ENCODE data around the gene PAFAH1B1. TPM values are rescaled to one million over a fixed set of nuclear protein-coding genes. Genes with fewer than 3 reads are reported as not detected.
"Not testable (repeated sequence)": the region's sequence is repeated elsewhere in the genome, so short reads cannot be mapped to it uniquely, and the experiment has no call there.

The PAFAH1B1 gene
- total RNA-seq, 1 donor from 2014 or later, result 119 TPM

- DNase-seq (ENCODE audit: low spot score), result no peak
These were observed 1.5 kb downstream of the PAFAH1B1 start for GRCh38 chr17:2594722-2595599.

GRCh38 chr17:2595716-2596115, 2.3 kb downstream of the PAFAH1B1 start:
- DNase-seq (ENCODE audit: low spot score), result no peak

- DNase-seq (ENCODE audit: low spot score), result no peak
These were observed 4.7 kb downstream of the PAFAH1B1 start for GRCh38 chr17:2598166-2598565.

GRCh38 chr17:2602597-2603017, 9.2 kb downstream of the PAFAH1B1 start:
- no peak for DNase-seq (ENCODE audit: low spot score)

GRCh38 chr17:2608350-2608913, 15.0 kb downstream of the PAFAH1B1 start:
- DNase-seq (ENCODE audit: low spot score), result no peak

GRCh38 chr17:2609091-2609490, 15.6 kb downstream of the PAFAH1B1 start:
- DNase-seq (ENCODE audit: low spot score), result no peak

GRCh38 chr17:2610195-2611175, 17.0 kb downstream of the PAFAH1B1 start:
- DNase-seq (ENCODE audit: low spot score), result no peak

- no peak for DNase-seq (ENCODE audit: low spot score)
These were observed 18.2 kb downstream of the PAFAH1B1 start for GRCh38 chr17:2611627-2612026.

GRCh38 chr17:2612630-2613029, 19.2 kb downstream of the PAFAH1B1 start:
- no peak for DNase-seq (ENCODE audit: low spot score)

- no peak for DNase-seq (ENCODE audit: low spot score)
These were observed 19.8 kb downstream of the PAFAH1B1 start for GRCh38 chr17:2613089-2613808.

GRCh38 chr17:2615882-2616281, 22.4 kb downstream of the PAFAH1B1 start:
- DNase-seq (ENCODE audit: low spot score), result no peak

- no peak for DNase-seq (ENCODE audit: low spot score)
These were observed 27.8 kb downstream of the PAFAH1B1 start for GRCh38 chr17:2621241-2621640.

GRCh38 chr17:2621951-2622405, 28.5 kb downstream of the PAFAH1B1 start:
- DNase-seq (ENCODE audit: low spot score), result not testable (repeated sequence)

GRCh38 chr17:2622721-2623301, 29.4 kb downstream of the PAFAH1B1 start:
- DNase-seq (ENCODE audit: low spot score), result not testable (repeated sequence)

GRCh38 chr17:2624292-2624731, 30.9 kb downstream of the PAFAH1B1 start:
- no peak for DNase-seq (ENCODE audit: low spot score)

- not testable (repeated sequence) for DNase-seq (ENCODE audit: low spot score)
These were observed 33.3 kb downstream of the PAFAH1B1 start for GRCh38 chr17:2626626-2627219.

GRCh38 chr17:2628922-2629321, 35.5 kb downstream of the PAFAH1B1 start:
- DNase-seq (ENCODE audit: low spot score), result not testable (repeated sequence)

- no peak for DNase-seq (ENCODE audit: low spot score)
These were observed 37.8 kb downstream of the PAFAH1B1 start for GRCh38 chr17:2631211-2631610.

- no peak for DNase-seq (ENCODE audit: low spot score)
These were observed 41.0 kb downstream of the PAFAH1B1 start for GRCh38 chr17:2634361-2634960.

GRCh38 chr17:2635241-2635640, 41.8 kb downstream of the PAFAH1B1 start:
- no peak for DNase-seq (ENCODE audit: low spot score)
